ENCODE measurements around the gene CEP97.
"Not testable (repeated sequence)": the region's sequence is repeated elsewhere in the genome, so short reads cannot be mapped to it uniquely, and the experiment has no call there.

Gene CEP97

GRCh38 chr3:101704639-101705038, 19.8 kb upstream of the CEP97 start:
- not testable (repeated sequence) for DNase-seq

GRCh38 chr3:101709126-101709525, 15.3 kb upstream of the CEP97 start:
- no peak for DNase-seq

GRCh38 chr3:101718455-101718854, 6.0 kb upstream of the CEP97 start:
- no peak for DNase-seq

GRCh38 chr3:101719604-101720185, 4.7 kb upstream of the CEP97 start:
- DNase-seq, result no peak

GRCh38 chr3:101720851-101721840, 3.3 kb upstream of the CEP97 start:
- DNase-seq, result no peak

GRCh38 chr3:101722394-101723173, 1.8 kb upstream of the CEP97 start:
- no peak for DNase-seq

GRCh38 chr3:101725194-101725889, 928 bp downstream of the CEP97 start:
- peak; percentile 13 for DNase-seq

GRCh38 chr3:101725890-101726275, 1.5 kb downstream of the CEP97 start:
- no peak for DNase-seq

- no peak for DNase-seq
Observed at GRCh38 chr3:101729586-101729985, 5.2 kb downstream of the CEP97 start.

- DNase-seq, result no peak
Observed at GRCh38 chr3:101730839-101731238, 6.4 kb downstream of the CEP97 start.

- DNase-seq, result no peak
Observed at GRCh38 chr3:101732240-101732641, 7.8 kb downstream of the CEP97 start.

- no peak for DNase-seq
Observed at GRCh38 chr3:101735833-101736232, 11.4 kb downstream of the CEP97 start.

- not testable (repeated sequence) for DNase-seq
Observed at GRCh38 chr3:101741914-101742313, 17.5 kb downstream of the CEP97 start.

GRCh38 chr3:101744811-101745210, 20.4 kb downstream of the CEP97 start:
- no peak for DNase-seq

GRCh38 chr3:101745934-101746333, 21.5 kb downstream of the CEP97 start:
- DNase-seq, result not testable (repeated sequence)

GRCh38 chr3:101753386-101754113, 29.1 kb downstream of the CEP97 start:
- peak; percentile 66 for DNase-seq

GRCh38 chr3:101758224-101758623, 33.8 kb downstream of the CEP97 start:
- DNase-seq, result no peak

GRCh38 chr3:101762041-101762646, 37.7 kb downstream of the CEP97 start:
- DNase-seq, result no peak

GRCh38 chr3:101777745-101778281, 53.4 kb downstream of the CEP97 start:
- not testable (repeated sequence) for DNase-seq

GRCh38 chr3:101778385-101779046, 54.1 kb downstream of the CEP97 start:
- DNase-seq, result no peak

All from activated effector memory CD4-positive, alpha-beta T cell treated with Interleukin-2 at 50 U/mL for 16 hours (primary cell).